Caco-2 (cell line): ENCODE measurements around the gene ANGPTL4. TPM values are rescaled to one million over a fixed set of nuclear protein-coding genes. Genes with fewer than 3 reads are reported as not detected.
"Not testable (repeated sequence)": the region's sequence is repeated elsewhere in the genome, so short reads cannot be mapped to it uniquely, and the experiment has no call there.

Experiments
- Bru-seq: library from RNA; stranded (reverse); fragments of 400-500 nt; gene quantifications from one replicate; lab custom pipeline; 2021; lab: Mats Ljungman, UMichigan
- BruChase-seq, 2 experiments: library from RNA; stranded (reverse); fragments of 400-500 nt; gene quantifications; one replicate each; lab custom pipeline; 2021; lab: Mats Ljungman, UMichigan
- BruUV-seq: library from RNA; stranded (reverse); fragments of 400-500 nt; replicated peaks from 2 replicates; lab custom pipeline; 2021; lab: Mats Ljungman, UMichigan
- CTCF ChIA-PET: fragments of 300-600 bp; sonication (Branson Sonifier 250); formaldehyde crosslinking; loops from one replicate; lab custom pipeline; 2022; ENCODE audit warnings: antibody characterized with exemption; lab: Charles Lee
- POLR2A ChIA-PET: fragments of 300-600 bp; sonication (Branson Sonifier 250); formaldehyde crosslinking; loops from one replicate; lab custom pipeline; 2022; ENCODE audit warnings: antibody characterized with exemption; lab: Charles Lee
- DNase-seq, 2 experiments: peaks; one replicate each; pipeline versions ENCODE4 v3.0.0 to v3.0.0-alpha.2; 2020 to 2022
- H3K27me3 ChIP-seq: replicated peaks from 2 replicates; pipeline ENCODE4 v1.6.0; 2011; ENCODE audit warnings: low read length; ENCODE audit not compliant: control insufficient read depth, insufficient read depth
- H3K36me3 ChIP-seq: 2 replicates; pipeline ENCODE4 v1.5.1; 2011; ENCODE audit warnings: low read length; ENCODE audit not compliant: control insufficient read depth, insufficient read depth
- H3K4me1 ChIP-seq: fragments of 250-450 bp; sonication (Bioruptor Pico); 2 replicates; pipeline ENCODE4 v1.5.1; 2020; ENCODE audit warnings: mild to moderate bottlenecking
- H3K4me3 ChIP-seq: 2 replicates; pipeline ENCODE4 v1.5.1; 2011; ENCODE audit warnings: low read depth, mild to moderate bottlenecking, control low read depth, low read length
- H3K9me3 ChIP-seq: fragments of 250-450 bp; sonication (Bioruptor Pico); 2 replicates; pipeline ENCODE4 v1.5.1; 2020; ENCODE audit warnings: mild to moderate bottlenecking, moderate library complexity
- H3K27ac Mint-ChIP-seq: one replicate; pipeline ENCODE4 v1.8.0; 2022; ENCODE audit warnings: mixed read lengths; ENCODE audit not compliant: unreplicated experiment
- H3K27me3 Mint-ChIP-seq: one replicate; pipeline ENCODE4 v1.8.0; 2022; ENCODE audit warnings: mixed read lengths; ENCODE audit not compliant: insufficient read depth, unreplicated experiment
- H3K36me3 Mint-ChIP-seq: one replicate; pipeline ENCODE4 v1.8.0; 2022; ENCODE audit warnings: mild to moderate bottlenecking, mixed read lengths; ENCODE audit not compliant: insufficient read depth, unreplicated experiment
- H3K4me1 Mint-ChIP-seq: one replicate; pipeline ENCODE4 v1.8.0; 2022; ENCODE audit warnings: low read depth, mixed read lengths; ENCODE audit not compliant: unreplicated experiment
- H3K4me3 Mint-ChIP-seq: one replicate; pipeline ENCODE4 v1.8.0; 2022; ENCODE audit warnings: mild to moderate bottlenecking, moderate library complexity, mixed read lengths; ENCODE audit not compliant: unreplicated experiment
- H3K9me3 Mint-ChIP-seq: one replicate; pipeline ENCODE4 v1.8.0; 2022; ENCODE audit warnings: mixed read lengths; ENCODE audit not compliant: unreplicated experiment
- CTCF ChIP-seq, 2 experiments: fragments of 200-600 bp in 1 of 2; IDR thresholded peaks; 1 replicate in 1 of 2; 2 replicates in 1 of 2; pipeline versions ENCODE4 v1.5.1 to v1.8.0; 2011 to 2022; ENCODE audit warnings: antibody characterized with exemption in 1 of 2, control low read depth in 1 of 2, inconsistent platforms in 1 of 2, low read depth in 1 of 2, low read length in 1 of 2, mild to moderate bottlenecking in 1 of 2, moderate library complexity in 1 of 2; ENCODE audit not compliant: insufficient read depth in 1 of 2, severe bottlenecking in 1 of 2, unreplicated experiment in 1 of 2
- intact Hi-C: fragments of 100-400 bp; cut with micrococcal nuclease; formaldehyde crosslinking; loops from one replicate; pipeline ENCODE4 v1.10.0; 2022; ENCODE audit not compliant: unreplicated experiment
- long read RNA-seq: library from polyadenylated mRNA; stranded (forward); transcript quantifications from one replicate; pipeline ENCODE4 v2.0.0, GENCODE V29; 2022
- total RNA-seq: library from RNA; stranded (reverse); gene quantifications from 2 replicates; pipeline ENCODE4 v1.2.3, GENCODE V29; 2022

The ANGPTL4 gene
- total RNA-seq, result 0.63 and 1.2 TPM in 2 replicates
- Bru-seq, nascent RNA, result percentile 19 among the genes with signal in this experiment
- BruChase-seq, experiment 1, labeled RNA remaining after a 2-hour chase, result percentile 23 among the genes with signal in this experiment
- percentile 12 among the genes with signal in this experiment for BruChase-seq, experiment 2, labeled RNA remaining after a 6-hour chase
- long read RNA-seq, partial matches to known transcripts, result 0 of 2 reads
- long read RNA-seq, other reads (novel, unspliced or antisense), result 0 of 2 reads

- Histone ChIP-seq H3K4me1 (no peaks in the 10 kb centered on the region), H3K27me3 (no peaks in the 10 kb centered on the region), H3K36me3 (no peaks in the 10 kb centered on the region), H3K9me3 (no peaks in the 10 kb centered on the region), H3K4me3 (peak within 1 kb of the TSS; percentile 51)
- Mint-ChIP-seq H3K36me3 (peaks cover 6% of the 10 kb centered on the region), H3K4me1 (peaks cover 7% of the 10 kb centered on the region), H3K9me3 (no peaks in the 10 kb centered on the region), H3K27me3 (no peaks in the 10 kb centered on the region), H3K4me3 (peak within 1 kb of the TSS; percentile 72), H3K27ac (peak within 1 kb of the TSS; percentile 18)
- POLR2A ChIA-PET, result interaction anchor here (1.7 kb wide), 1 partner anchor 26 kb away, joined by 9 read pairs; the partner anchor contains the start of gene RAB11B
- intact Hi-C loops, result no loop called here
- TF ChIP-seq CTCF (IDR thresholded peaks at IDR 0.05; ENCODE audit: insufficient read depth in 1 of 2, low read depth in 1 of 2, low read length in 1 of 2, severe bottlenecking in 1 of 2, unreplicated experiment in 1 of 2), result peak; percentile 5 to 43
- CTCF ChIA-PET, result interaction anchor here (0.7 to 1.6 kb wide), 3 partner anchors 10 to 84 kb away, joined by 3 to 4 read pairs (median 3); partner anchors contain the start of gene RAB11B
- TSS peak; percentile 53 for BruUV-seq
- peak; percentile 60 to 64 for DNase-seq
Observed at GRCh38 chr19:8363803-8364771, at the start of gene ANGPTL4. Gene ANGPTL4, plus strand, starts transcription at chr19:8364155. Its CDS starts 167 bp downstream, at chr19:8364322.

GRCh38 chr19:8314981-8315640 lies 48.8 kb upstream of the ANGPTL4 start:
- H3K4me3 ChIP-seq, H3K9me3 ChIP-seq, DNase-seq, H3K27ac Mint-ChIP-seq, H3K9me3 Mint-ChIP-seq, H3K27me3 ChIP-seq, intact Hi-C loops, H3K4me1 ChIP-seq, H3K4me3 Mint-ChIP-seq, CTCF ChIA-PET, BruUV-seq, H3K4me1 Mint-ChIP-seq, H3K36me3 ChIP-seq, H3K27me3 Mint-ChIP-seq, POLR2A ChIA-PET: not testable (repeated sequence)
- peaks cover 27% of the 10 kb centered on the region for H3K36me3 Mint-ChIP-seq

GRCh38 chr19:8316351-8317125 lies 47.4 kb upstream of the ANGPTL4 start:
- Histone ChIP-seq H3K27me3 (no peaks in the 10 kb centered on the region), H3K4me3 (no peak overlapping the region), H3K9me3 (no peaks in the 10 kb centered on the region), H3K36me3 (no peaks in the 10 kb centered on the region; the same call in 1 of the 2 replicates), H3K4me1 (no peaks in the 10 kb centered on the region)
- TF ChIP-seq CTCF (IDR thresholded peaks at IDR 0.05; ENCODE audit: insufficient read depth in 1 of 2, low read depth in 1 of 2, low read length in 1 of 2, severe bottlenecking in 1 of 2, unreplicated experiment in 1 of 2), result no peak
- H3K36me3 Mint-ChIP-seq, result peaks cover 33% of the 10 kb centered on the region
- no peak for DNase-seq
- H3K4me1 Mint-ChIP-seq, result peaks cover 7% of the 10 kb centered on the region
- no TSS peak for BruUV-seq
- ChIA-PET POLR2A (no interaction called here), CTCF (interaction anchor here (0.5 to 0.7 kb wide), 2 partner anchors 41 to 1218 kb away, joined by 3 to 4 read pairs; no protein-coding TSS in a partner anchor)
- no peaks in the 10 kb centered on the region for H3K27me3 Mint-ChIP-seq
- no peak overlapping the region for H3K27ac Mint-ChIP-seq
- intact Hi-C loops, result no loop called here
- H3K4me3 Mint-ChIP-seq, result no peak overlapping the region
- no peaks in the 10 kb centered on the region for H3K9me3 Mint-ChIP-seq

- H3K4me3 Mint-ChIP-seq, DNase-seq, H3K4me1 Mint-ChIP-seq, H3K4me3 ChIP-seq, H3K36me3 ChIP-seq, H3K9me3 Mint-ChIP-seq, H3K27me3 Mint-ChIP-seq, BruUV-seq, H3K9me3 ChIP-seq, intact Hi-C loops, H3K4me1 ChIP-seq, H3K27me3 ChIP-seq, H3K27ac Mint-ChIP-seq: not testable (repeated sequence)
- ChIA-PET CTCF (interaction anchor here (0.6 to 0.7 kb wide), 2 partner anchors 157 to 461 kb away, joined by 3 read pairs; no protein-coding TSS in a partner anchor), POLR2A (interaction anchor here (0.6 kb wide), 1 partner anchor 16 kb away, joined by 3 read pairs; no protein-coding TSS in a partner anchor)
- H3K36me3 Mint-ChIP-seq, result peaks cover 56% of the 10 kb centered on the region
Observed at GRCh38 chr19:8318835-8319234, 45.1 kb upstream of the ANGPTL4 start.
